ENCODE data around the gene VAV2.

The VAV2 gene

DNA sequence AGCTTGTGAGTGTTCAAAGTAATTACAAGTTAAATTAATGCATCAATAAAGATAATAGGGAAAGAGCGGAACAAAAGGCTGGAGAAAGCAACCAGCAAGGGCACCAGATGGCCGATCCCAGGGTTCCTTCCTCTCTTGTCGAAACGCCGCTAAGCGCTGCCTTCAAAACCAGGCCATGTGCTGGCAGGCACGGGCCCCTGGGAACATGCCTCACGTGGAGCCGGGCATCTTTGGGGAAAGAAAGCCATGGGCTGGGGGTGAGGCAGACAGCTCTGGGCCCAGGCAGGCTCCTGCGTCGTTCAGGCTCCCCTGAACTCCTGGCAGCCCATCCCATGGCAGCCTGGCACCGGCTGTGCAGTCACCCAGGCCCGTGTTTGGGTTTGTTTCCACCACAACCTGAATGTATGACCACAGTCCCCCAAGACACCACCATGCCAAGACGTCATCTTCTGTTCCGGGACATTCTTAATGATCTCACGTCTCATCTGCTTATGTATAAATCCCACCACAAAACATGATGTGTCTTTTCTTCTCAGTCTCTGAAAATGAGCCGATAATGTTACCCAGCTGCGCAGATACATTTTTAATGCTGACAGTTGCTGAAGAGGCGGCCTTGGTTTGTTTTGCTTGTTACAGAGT, 143.5 kb downstream of the VAV2 start:
- DNase-seq = peak; percentile 78

DNA sequence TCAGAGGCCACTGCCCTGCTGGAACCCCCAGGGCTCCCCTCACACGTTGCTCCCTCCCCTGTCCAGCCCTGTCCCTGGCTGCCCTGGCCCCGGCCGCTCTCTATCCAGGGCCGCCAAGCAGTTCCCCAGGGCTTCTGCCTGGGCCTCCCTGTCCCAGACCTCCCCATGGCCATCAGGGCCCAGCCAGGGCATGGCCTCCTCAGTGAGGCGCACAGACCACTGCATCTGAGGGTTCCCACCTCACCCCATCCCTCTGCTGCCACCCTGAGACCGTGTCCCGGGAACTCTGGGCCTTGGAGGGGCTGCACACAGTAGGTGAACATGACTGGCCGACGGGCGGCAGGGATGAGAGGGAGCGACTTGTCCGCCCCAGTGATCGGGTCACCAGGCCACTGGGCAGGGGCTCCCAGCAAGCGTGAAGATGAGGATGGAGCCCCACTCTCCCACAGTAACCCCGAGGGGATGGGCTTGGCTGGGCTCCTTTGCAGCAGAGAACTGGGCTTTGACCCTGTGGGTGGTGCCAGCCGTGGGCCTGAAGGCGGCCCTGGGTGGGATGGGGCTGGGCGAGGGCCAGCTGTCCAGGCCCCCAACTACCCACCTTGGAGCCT, 145.5 kb downstream of the VAV2 start:
- DNase-seq = no peak

DNA sequence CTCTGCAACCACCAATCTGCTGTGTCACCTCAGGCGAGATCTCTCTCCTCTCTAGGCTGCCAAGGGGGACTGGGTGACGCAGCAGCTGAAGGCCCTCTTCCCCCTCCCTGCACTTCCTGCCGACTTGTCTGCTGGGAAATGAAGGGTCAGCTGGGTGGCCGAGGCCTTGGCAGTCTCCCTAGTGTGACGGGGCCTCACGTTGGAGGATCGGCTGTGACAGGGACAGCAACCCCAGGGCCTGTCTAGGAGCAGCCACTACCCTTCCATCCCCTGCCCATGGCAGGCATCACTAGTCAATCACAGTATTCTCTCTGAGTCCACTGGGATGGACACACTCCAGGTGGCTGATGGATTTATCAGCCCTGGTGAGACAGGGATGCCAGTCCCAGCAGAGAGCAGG, 146.7 kb downstream of the VAV2 start:
- DNase-seq = no peak

DNA sequence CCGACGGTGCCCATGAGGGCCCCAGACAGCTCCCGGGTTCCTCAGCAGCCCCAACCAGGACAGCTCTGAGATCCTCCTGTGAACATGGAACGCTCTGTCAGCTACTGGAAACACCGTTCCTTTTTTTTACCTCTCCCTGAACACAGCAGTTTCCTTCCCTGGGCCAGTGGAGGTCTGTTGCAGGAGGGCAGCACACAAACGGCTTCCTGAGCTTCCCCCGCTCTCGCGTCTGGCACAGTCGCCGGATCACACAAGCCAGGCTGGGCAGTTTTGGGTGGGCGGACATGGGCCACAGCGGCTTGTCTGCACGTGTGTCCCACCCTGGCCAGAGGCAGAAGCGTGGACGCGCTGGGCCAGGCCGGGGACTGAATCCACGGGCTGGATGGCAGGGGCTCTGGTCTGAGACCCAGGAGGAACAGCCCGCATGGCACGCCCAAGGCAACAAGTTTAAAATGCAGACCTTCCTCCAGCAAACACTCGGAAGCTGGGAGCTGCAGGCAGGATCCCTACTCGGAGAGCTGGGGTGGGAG, 147.2 kb downstream of the VAV2 start:
- DNase-seq = no peak

DNA sequence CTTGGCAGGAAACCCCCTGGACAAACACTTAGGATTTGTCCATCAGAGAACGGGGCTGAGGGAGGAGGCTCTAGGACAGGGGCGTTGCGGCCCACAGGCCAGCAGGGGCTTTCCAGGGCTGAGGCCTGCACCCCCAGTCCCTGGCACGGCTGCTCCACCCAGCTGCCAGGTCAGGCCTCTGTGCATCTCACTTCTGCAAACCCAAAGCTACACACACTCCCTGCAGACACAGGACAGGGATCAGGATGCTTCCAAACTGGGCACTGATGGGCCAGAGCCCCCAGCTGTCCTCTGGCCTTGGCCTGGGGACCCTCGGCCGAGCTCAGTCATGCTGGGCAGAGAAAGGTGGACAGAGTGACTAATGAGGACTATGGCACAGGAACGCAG, 147.7 kb downstream of the VAV2 start:
- no peak for DNase-seq

DNA sequence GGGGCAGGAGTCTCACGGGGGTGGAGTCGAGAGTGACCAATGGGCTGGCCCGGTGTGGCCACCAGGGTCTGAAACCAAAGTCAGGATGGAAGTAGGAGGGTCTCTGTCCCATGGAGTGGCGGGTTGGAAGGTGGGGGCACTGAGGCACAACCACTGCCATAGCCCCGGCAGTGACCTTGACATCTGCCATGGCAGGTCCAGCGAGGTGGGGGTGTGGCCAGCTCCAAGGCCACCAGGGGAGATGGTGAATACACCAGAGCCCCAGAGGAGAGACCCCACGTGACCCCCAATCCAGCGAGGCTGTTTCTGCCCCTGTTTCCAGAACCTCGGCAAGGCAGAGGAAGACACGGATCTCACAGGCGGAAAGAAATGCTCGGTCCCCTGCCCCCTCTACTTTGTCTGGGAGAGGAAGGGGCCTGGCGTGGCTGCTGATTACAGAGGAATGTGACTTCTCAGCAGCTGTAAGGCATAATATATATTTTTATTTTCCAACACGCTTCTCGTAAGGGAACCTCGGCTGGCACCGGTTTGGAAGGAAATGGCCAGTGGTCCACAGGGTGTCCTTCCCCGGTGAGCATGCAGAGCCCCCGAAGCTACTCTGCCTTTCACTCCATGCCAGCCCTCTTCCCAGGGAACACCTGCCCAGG, 148.2 kb downstream of the VAV2 start:
- no peak for DNase-seq

DNA sequence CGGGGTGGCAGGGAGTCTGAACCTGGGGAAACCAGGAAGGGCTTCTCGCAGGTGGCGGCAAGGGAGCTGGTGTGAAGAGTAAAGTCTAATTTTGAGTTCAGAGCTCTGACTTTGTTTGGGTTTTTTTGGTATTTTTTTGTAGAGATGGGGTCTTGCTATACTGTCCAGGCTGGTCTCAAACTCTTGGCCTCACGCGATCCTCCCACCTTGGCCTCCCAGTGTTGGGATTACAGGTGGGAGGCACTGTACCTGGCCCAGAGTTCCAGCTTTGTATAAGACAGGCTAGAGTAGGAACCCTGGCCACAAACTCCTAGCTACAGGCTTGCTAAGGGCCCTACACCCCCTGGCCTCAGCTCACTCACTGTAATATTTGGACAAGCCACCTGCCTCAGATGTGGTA, 148.9 kb downstream of the VAV2 start:
- no peak for DNase-seq

DNA sequence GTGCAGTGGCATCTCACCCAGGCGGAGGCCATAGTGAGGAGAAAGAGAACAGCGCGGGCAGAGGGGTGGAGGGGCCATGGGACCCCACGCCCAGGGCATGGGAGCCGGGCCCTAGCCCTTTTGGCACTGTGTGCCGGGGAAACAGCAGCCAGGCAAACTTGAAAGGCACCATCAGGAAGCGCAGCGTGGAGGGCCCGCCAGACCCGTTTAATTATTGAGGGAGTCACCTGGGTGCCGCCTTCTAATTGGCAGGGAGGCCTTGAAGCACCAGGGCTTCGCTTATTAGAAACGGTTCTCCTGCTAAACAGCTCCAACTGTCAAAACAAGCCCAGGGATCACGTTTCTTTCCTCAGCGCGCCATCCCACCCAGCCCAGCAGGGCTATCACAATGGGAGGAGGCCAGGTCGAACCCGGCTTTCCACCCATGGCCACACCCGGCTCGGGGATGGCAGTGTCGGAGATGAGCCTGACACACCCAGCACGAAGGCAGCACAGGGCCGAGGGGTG, 149.3 kb downstream of the VAV2 start:
- DNase-seq = peak; percentile 58

DNA sequence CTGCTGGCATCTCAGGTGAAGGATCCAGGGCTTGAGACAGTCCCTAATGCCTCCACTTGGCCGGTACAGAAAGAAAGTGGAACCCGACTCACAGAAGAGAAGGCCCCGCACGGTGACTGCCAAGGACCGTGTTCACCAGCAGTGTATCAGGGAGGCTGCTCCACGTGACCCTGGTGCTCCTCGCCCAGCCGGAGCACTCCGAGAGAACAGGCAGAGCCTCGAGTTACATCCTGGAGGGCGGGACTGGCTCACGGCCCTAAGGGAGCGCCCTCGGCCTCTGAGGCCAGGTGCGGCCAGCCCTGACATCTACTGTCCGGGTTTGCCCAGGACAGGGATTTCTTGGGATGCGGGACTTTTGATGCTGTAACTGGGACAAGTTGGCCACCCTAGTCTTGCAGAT, 149.9 kb downstream of the VAV2 start:
- no peak for DNase-seq

DNA sequence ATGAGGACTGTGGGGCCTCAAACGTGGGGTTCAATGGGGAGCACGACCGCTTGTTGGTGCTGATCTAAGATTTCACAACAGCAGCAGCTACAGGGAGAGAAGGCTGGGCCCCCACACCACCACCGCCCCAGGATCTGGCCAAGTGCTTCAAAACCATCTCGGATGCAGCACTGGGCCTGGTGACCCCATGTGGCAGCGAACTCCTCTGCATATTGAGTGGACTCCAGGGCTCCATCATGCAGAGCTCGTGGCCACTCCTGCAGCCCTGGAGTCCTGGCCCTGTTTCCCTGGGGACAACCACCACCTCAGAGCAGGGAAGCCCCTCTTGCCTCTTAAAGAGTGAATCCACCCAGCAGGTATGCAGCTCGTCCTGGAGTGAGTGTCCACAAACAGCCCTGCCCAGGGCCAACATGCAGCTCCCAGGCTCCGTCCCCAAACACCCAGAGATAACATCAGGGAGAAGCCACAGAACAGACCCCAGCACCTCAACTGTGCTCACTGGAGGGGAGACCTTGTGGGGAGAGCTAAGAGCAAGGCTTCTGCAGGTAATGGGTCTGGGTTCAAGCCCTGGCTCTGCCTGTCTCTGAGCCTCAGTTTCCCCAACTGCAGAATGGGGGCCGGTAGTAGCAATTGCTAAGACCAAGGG, 150.8 kb downstream of the VAV2 start:
- no peak for DNase-seq

DNA sequence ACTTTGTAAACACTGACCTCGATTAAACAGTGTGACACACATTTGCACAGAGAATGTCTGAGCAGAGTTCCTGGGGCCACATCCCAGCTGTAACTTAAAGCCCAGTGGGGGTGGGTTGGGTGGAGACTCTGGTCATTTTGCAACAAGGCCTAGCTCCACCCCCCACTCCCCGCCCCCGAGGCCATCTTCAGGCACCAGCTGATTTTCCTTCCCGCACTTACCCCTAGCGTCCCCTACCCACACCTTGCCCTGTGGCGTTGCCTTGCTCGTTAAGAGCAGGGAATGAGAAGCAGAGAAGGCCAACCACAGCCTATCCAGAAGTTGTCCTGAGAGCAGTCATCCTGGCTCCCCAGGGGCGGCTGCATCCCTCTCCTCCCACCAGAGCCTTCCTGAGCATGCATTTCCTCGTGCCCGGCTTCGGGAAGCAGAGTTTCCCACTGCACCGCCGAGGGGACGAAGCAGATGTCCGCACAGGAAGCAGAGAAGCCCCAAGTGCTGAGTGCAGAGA, 152.2 kb downstream of the VAV2 start:
- DNase-seq = no peak

DNA sequence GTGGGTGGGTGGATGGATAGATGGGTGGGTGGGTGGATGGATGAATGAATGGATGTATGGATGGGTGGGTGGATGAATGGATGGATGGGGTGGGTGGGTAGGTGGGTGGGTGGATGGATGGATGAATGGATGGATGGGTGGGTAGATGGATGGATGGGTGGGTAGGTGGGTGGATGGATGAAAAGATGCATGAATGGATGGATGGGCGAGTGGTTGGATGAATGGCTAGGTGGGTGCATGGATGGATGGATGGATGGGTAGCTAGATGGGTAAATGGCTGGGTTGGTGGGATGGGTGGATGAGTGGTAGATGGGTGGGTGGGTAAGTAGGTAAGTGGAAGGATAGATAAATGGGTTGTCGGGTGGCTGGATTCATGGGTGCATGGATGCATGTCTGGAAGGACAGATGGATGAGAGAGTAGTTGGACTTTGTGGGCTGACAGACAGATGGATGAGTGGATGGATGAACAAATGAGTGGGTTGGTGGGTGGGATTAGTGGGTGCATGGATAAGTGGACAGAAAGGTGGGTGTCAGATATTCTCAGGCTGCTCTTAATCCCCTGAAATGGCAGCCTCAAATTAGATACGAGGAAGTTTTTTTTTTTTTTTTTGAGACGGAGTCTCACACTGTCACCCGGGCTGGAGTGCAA, 153.1 kb downstream of the VAV2 start:
- DNase-seq = no peak

DNA sequence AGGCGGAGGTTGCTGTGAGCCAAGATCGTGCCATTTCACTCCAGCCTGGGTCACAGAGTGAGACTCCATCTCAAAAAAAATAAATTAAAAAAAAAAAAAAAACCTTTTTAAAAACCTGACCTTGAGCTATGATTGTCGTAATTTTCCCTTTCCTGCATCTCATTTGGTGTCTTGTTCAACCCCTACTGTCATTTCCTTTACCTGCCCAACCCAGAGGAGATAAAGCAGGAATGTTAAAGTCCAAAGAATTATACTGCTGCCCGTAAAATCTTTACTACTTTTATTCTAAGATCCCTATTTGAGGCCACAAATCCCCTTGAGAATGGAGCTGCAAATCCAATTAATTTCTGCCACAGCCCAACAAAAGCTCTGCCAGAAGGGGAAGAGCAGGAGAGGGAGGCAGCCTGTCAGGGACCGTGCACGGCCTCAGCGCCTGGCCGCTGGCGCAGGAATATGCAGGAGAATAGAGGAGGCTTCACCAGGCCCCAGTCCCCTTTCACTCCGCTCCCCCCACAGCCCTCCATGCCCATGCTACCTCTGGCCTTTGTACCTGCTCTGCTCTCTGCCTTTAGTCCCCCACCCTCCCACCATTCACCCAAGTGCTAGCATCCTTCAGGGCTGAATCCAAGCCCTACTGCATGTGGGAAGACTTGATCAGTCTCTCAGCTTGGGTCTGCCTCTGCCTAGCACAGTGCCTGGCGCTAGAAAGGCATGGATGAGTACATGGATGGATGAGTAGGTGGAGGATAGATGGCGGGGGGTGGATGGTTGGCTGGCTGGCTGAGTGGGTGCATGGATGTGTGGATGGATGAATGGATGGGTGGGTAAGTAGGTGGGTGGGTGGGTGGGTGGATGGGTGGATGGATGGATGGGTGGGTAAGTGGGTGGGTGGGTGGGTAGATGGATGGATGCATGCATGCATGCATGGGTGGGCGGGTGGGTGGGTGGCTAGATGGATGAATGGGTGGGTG, 154.2 kb downstream of the VAV2 start:
- DNase-seq = peak; percentile 60

DNA sequence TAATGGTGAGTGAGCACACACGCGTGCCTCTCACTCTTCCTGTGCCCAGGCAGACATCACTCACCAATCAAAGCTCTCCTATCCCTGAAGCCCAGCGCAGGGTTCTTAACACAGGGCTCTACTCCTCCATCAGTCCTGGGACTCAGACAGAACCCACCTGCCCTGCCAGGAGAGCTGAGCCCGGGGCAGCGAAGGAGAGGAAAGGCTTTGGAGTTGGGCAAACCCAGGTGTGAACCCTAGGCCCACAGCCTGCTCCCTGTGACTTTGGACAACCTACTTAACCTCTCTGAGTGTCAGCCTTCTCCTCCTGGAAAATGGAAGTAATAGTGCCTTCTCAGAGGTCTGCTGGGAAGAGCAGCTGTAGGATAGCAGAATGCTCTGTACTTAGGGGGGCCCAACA, 155.3 kb downstream of the VAV2 start:
- DNase-seq = no peak

DNA sequence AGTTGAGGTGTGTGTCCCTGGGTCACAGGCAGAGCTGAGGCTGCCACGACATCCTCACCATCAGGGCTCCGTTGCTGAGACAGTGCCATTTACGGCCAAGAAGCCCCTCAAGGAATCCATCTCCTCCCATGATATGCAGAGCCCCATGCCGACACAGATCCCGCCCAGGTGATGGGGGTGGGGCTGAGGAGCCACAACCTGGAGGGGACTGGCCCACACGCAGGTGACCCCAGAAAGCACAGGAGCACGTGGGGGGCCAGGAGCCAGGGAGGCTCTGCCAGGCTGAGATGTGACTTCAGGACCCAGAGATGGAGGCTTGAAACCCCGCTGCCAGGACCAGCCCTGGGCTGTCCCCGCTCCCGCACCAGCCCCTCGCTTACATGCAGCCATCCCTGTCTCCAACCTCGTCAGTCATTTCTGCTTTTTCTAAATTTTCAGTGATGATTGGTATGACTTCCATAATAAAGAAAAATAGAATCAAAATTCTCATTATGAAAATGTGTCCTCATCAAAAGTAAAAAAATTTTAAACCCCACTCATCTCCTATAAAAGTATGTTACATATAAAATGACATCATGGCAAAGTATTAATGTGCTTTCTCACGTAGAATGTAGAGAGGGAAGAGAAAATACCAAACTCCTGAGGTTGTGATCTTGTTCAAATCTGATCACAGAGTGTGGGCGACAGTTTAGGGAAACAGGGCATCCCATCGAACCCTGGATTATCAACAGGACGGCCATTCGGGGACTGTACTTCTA, 155.9 kb downstream of the VAV2 start:
- no peak for DNase-seq

DNA sequence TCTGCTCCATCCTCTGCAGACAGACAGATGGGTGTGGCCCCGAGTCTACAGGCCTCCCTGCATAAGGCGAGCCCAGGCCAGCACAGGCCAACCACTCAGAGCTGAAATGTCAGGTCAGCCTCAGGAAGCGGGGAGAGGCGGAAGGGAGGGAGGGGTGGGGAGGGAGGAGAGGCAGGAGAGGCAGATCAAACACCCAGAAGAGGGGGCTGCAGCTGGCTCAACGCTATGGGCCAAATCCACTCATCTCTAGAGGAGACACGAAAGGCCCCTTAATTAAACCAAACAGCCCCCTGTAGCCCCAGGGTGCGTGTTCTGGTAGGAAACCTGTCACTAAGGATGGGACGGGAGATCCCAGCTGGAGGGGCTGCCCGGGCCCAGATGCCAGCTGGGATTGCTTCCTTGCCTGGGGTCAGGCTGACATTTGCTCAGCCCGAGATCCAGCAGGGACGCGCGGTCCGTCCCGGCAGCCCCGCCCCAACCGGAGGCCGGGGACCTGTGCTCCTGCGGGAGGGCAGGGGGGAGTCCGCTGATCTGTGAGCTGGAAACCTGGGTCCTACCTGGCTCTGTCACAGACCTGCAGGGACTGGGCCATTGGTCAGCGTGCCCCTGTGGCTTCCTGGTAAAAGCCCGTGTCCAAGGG, 156.7 kb downstream of the VAV2 start:
- peak; percentile 58 for DNase-seq

DNA sequence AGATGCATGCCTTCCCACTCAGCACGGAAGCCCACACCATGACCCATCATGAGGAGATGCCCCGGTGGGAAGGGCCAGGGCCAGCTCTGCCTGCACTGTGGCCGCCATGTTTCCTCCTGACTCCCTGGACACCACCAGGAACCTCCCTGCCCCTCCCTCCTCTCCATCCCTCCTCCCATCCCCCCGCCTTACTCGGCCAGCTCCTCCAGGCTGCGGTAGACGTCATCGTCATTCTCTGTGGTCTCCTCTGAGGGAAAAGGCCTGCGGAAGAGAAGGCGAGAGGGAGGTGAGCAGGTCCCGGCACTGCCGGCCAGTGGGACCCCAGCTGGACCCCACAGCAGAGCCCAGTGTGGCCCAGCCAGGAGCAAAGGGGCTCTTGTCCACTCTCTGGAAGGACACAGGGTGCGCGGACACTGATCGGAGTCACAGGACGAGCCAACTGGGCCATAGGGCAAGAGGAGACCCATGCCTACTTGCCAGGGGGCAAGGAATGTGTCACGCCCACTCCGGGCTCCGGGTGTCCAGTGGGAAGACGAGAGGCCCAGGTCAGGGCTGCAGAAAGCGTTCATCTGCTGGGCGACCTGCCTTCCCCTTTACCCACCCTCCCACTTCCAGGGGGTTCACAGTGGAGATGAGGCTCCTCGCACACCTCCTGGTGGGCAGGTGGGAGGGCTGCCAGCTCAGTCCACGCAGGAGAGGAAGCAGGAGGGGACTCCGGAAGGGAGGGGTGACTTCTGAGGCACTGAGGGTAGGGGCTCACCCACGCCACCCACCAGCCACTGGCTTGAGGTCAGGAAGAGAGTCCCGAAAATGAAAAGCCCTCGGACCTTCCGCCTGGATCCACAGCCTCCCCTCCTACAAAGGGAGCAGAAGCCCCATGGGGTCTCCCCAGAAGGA, 157.8 kb downstream of the VAV2 start:
- DNase-seq = no peak

DNA sequence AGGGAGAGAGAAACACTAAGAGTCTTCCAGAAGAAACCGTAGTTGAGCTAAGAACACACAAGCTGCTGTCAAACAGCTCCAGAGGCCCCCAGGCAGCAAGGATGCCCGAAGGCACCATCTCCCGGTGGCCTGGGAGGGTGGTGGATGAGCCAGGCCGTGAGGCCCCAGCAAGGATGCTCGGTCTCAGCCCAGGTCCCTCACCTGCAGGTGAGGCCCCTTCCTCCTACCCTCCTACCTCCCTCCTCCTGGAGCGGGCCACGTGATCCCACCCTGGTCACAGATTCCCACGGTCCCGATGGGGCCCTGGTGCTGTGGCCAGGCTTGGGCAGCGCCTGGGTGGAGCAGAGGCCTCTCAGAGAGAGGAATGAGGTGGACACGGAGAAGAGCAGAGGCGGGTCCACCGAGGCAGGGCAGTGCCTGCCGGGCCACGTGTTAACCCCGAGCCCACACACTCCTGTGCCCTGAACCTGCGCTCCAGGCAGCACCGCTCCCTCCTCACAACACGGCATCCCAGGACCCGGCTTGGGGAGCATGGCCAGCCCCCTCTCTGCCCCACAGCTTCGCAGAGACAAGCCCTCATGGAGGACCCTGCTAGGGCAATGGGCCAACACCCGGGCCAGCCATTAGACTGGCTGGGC, 158.6 kb downstream of the VAV2 start:
- no peak for DNase-seq

DNA sequence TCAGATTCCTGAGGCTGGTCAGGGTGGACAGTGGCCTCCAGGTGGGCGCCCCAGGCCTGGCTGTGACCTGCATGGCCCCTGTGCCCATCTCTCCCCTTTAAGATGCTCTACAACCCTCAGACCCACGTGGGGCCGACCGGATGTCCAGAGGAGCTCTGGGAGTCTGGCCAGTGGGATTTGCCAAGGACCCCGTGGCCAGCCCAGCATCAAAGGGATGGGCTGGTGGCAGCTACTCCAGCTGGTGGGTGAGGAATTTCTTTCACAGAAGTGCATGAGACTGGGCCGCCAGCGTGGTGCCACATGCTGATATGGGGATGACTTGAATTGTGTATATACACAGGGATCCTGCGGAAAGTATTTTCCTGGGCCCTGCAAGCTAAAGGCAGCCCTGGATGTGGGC, 159.2 kb downstream of the VAV2 start:
- no peak for DNase-seq

Measured in eye (tissue), 1 donor.